ENCODE data around the gene PAK4.
"Not testable (repeated sequence)": the region's sequence is repeated elsewhere in the genome, so short reads cannot be mapped to it uniquely, and the experiment has no call there.

The PAK4 gene

DNA sequence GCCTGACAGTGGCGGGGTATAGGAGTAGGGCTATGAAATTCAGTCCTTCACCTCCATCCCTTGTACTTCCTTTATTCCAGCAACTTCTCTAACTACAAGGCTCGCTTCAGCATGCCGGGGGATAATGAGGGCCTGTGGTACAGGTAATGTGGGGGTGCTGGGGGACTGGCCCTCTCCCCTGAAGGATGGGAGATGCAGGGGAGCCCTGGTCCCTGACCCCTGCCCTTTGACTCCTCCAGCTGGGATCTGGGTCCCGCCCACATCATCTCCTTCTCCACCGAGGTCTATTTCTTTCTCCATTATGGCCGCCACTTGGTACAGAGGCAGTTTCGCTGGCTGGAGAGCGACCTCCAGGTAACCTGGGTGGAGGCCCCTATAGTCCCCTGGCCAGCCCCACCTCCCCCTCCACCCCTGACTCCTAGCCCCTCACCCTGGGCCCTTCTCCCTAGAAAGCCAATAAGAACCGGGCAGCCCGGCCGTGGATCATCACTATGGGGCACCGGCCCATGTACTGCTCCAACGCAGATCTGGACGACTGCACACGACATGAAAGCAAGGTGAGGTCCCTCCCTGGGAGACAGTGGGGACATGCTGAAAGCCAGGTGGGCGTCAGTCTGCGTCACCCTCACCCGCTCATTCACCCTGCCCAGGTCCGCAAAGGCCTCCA is 25.0 kb upstream of the PAK4 start:
- DNase-seq, result no peak

GRCh38 chr19:39103151-39103550 is 22.4 kb upstream of the PAK4 start:
- DNase-seq, result no peak

DNA sequence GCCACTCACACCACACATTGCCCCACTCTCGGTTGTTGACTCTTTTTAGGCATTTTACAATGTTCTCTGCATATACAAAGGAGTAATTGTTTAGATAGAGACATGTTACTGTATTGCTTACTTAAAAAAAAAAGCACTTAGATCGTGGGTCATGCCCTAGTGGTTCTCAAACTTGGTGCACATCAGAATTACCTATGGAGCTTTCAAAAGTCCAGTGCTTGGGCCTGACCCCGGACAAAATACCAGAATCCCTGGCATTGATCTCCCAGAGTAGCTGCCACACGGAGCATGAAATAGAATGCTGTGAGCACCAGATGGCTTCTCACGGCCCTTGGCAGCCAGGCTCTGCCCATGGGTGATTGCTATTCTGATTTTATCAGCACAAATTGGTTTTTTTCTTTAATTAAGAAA is 21.4 kb upstream of the PAK4 start:
- DNase-seq, result peak in 1 of 2 experiments; percentile 50

DNA sequence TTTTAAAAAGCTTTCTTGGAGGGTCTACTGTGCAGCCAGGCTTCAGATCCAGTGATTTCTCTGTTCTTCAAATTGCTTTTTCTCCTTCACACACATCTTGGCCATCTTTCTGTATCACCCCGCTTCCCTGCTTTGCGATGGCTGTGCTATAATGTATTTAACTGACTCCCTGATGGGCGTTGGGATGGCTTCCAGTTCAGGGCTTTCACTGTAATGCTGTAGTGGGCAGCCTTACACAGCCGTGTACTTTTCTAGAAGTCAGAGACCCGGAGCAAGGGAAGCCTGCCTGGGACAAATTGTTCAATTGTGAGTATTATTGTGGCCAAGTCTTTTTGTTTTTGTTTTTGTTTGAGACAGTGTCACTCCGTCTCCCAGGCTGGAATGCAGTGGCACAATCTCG is 19.4 kb upstream of the PAK4 start:
- no peak for DNase-seq

GRCh38 chr19:39109641-39110040 is 15.9 kb upstream of the PAK4 start:
- no peak for DNase-seq

- peak in 1 of 2 experiments; percentile 58 for DNase-seq
Measured at GRCh38 chr19:39110263-39110967, 15.2 kb upstream of the PAK4 start.

- no peak for DNase-seq
Measured at GRCh38 chr19:39111593-39112199, 13.9 kb upstream of the PAK4 start.

- no peak for DNase-seq
Measured at GRCh38 chr19:39112338-39112890, 13.2 kb upstream of the PAK4 start.

DNA sequence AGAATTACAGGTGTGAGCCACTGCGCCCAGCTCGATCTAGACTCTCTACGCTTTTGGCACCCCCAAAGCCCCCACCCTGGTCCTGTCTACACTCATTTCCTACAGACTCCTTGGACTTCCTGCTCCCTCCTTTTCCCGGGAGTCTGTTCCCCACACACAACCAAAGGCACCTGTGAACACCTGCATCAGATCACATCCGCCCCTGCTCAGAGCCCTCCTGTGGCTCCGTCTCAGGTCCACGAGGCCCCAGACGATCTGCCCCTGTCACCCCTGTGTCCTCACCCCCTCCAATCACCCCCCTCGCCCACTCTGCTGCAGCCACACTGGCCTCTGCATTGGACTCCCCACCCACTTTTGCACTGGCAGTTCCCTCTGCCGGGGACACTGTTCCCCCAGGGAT is 12.4 kb upstream of the PAK4 start:
- no peak for DNase-seq

GRCh38 chr19:39115105-39115847 is 10.3 kb upstream of the PAK4 start:
- DNase-seq, result no peak

- not testable (repeated sequence) for DNase-seq
Measured at GRCh38 chr19:39117023-39117422, 8.6 kb upstream of the PAK4 start.

- DNase-seq, result no peak
Measured at GRCh38 chr19:39119830-39120229, 5.8 kb upstream of the PAK4 start.

- no peak for DNase-seq
Measured at GRCh38 chr19:39122934-39123731, 2.5 kb upstream of the PAK4 start.

DNA sequence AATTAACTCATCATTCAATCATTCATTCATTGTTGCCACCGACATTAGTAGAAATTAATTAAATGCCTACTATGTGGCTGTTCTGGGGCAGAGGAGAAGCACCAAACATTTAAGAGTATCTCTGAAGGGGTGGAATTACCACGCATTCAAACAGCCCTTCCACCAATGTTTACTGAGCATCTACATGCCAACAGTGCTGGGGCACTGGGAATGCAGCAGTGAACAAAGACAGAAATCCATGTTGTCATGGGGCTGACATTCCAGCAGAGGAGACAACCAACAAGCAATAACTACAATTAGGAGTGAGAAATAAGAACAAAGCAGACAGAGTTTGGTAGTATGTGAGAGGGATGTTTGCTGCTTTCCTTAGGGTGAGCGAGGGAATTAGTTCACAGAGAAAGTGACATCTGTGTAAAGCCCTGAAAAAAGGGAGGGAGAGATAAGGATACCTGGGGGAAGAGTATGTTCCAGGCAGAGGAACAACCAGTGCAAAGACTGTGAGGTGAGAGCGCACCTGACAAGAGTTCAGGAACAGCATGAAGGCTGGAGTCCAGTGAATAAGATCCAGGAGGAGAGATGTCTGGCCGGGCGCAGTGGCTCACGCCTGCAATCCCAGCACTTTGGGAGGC is 1.3 kb upstream of the PAK4 start:
- DNase-seq, result no peak

- DNase-seq, result no peak
Measured at GRCh38 chr19:39125199-39125553, 410 bp upstream of the PAK4 start.

- peak in 1 of 2 experiments; percentile 34 for DNase-seq
Measured at GRCh38 chr19:39126312-39127187, 964 bp downstream of the PAK4 start.

- DNase-seq, result peak in 1 of 2 experiments; percentile 26
Measured at GRCh38 chr19:39127812-39128515, 2.4 kb downstream of the PAK4 start.

- peak in 1 of 2 experiments; percentile 6 for DNase-seq
Measured at GRCh38 chr19:39128516-39129079, 3.0 kb downstream of the PAK4 start.

DNA sequence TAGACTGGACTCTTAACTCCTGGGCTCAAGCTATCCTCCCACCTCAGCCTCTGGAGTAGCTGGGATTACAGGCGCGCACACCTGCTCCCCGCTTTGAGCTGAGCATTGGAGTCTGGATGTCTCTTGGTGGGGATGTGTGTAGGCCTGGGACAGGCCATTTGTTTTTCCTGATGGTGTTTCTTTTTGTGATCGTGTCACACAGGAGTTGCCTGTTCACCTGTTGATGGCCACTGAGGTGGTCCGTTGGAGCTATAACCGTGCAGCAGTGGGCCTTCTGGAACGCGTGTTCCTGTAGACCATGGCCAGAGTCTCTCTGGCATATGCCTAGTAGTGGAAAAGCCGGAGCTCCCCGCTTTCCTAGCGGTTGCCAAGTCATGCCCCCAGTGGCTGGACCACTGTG is 3.5 kb downstream of the PAK4 start:
- DNase-seq, result no peak

Data from NCI-H446 (cell line).